OCI-LY1 (cell line): ENCODE measurements around the gene GTF2IRD2.
"Not testable (repeated sequence)": the region's sequence is repeated elsewhere in the genome, so short reads cannot be mapped to it uniquely, and the experiment has no call there.

ENCODE experiments used
- H2AFZ ChIP-seq: fragments of 200-600 bp; sonication (generic), shearing (Covaris generic); 2 replicates; pipeline ENCODE4 v1.6.0; 2014; ENCODE audit warnings: antibody characterized with exemption, mild to moderate bottlenecking, low read length
- H3F3A ChIP-seq: fragments of 200-600 bp; sonication (generic), shearing (Covaris generic); 2 replicates; pipeline ENCODE4 v1.6.0; 2014; ENCODE audit warnings: mild to moderate bottlenecking, antibody characterized with exemption, low read length, moderate library complexity; ENCODE audit not compliant: insufficient read depth
- H3K27ac ChIP-seq: fragments of 200-600 bp; sonication (generic); 2 replicates; pipeline ENCODE4 v1.5.1; 2014; ENCODE audit warnings: low read length, mixed run types, mild to moderate bottlenecking, low read depth; ENCODE audit not compliant: poor library complexity, severe bottlenecking
- H3K27me3 ChIP-seq: fragments of 200-600 bp; sonication (generic); 2 replicates; pipeline ENCODE4 v1.6.0; 2014; ENCODE audit warnings: antibody characterized with exemption, mild to moderate bottlenecking, low read length, moderate library complexity; ENCODE audit not compliant: insufficient read depth
- H3K36me3 ChIP-seq: fragments of 200-600 bp; sonication (generic); 2 replicates; pipeline ENCODE4 v1.6.1; 2014; ENCODE audit warnings: mild to moderate bottlenecking, antibody characterized with exemption, low read length, moderate library complexity, mixed read lengths; ENCODE audit not compliant: insufficient read depth
- H3K4me1 ChIP-seq: fragments of 200-600 bp; sonication (generic); 2 replicates; pipeline ENCODE4 v1.5.1; 2014; ENCODE audit warnings: mild to moderate bottlenecking, low read length, moderate library complexity; ENCODE audit not compliant: insufficient read depth, severe bottlenecking
- H3K4me2 ChIP-seq: fragments of 200-600 bp; sonication (generic), shearing (Covaris generic); 2 replicates; pipeline ENCODE4 v1.6.1; 2014; ENCODE audit warnings: low read length
- H3K4me3 ChIP-seq: fragments of 200-600 bp; sonication (generic); 2 replicates; pipeline ENCODE4 v1.5.1; 2014; ENCODE audit warnings: low read length, low read depth, mild to moderate bottlenecking, mixed read lengths; ENCODE audit not compliant: poor library complexity, severe bottlenecking
- H3K79me2 ChIP-seq: fragments of 200-600 bp; shearing (Covaris generic); 2 replicates; pipeline ENCODE4 v1.6.1; 2016; ENCODE audit warnings: mixed run types, low read length, mixed read lengths; ENCODE audit not compliant: insufficient read depth
- H3K9ac ChIP-seq: fragments of 200-600 bp; sonication (generic), shearing (Covaris generic); 2 replicates; pipeline ENCODE4 v1.6.1; 2014; ENCODE audit warnings: mild to moderate bottlenecking, low read length, mixed read lengths
- H3K9me2 ChIP-seq: fragments of 200-600 bp; sonication (generic), shearing (Covaris generic); 2 replicates; pipeline ENCODE4 v1.6.1; 2014; ENCODE audit warnings: low read depth, mild to moderate bottlenecking, low read length, mixed read lengths
- H3K9me3 ChIP-seq: fragments of 200-600 bp; shearing (Covaris generic); 2 replicates; pipeline ENCODE4 v1.6.1; 2014; ENCODE audit warnings: low read length, mixed read lengths
- H4K20me1 ChIP-seq: fragments of 200-600 bp; sonication (generic), shearing (Covaris generic); 2 replicates; pipeline ENCODE4 v1.6.0; 2016; ENCODE audit warnings: mild to moderate bottlenecking, low read length; ENCODE audit not compliant: insufficient read depth

Gene GTF2IRD2

GRCh38 chr7:74781746-74782145 lies 69.7 kb downstream of the GTF2IRD2 start:
- not testable (repeated sequence) for H4K20me1 ChIP-seq, H3K9me2 ChIP-seq, H3K27ac ChIP-seq, H3K9me3 ChIP-seq, H3K79me2 ChIP-seq, H3K36me3 ChIP-seq, H2AFZ ChIP-seq, H3F3A ChIP-seq, H3K4me1 ChIP-seq, H3K27me3 ChIP-seq, H3K4me3 ChIP-seq, H3K9ac ChIP-seq, H3K4me2 ChIP-seq

GRCh38 chr7:74779053-74779452 lies 72.4 kb downstream of the GTF2IRD2 start:
- not testable (repeated sequence) for H3K27ac ChIP-seq, H3K36me3 ChIP-seq

DNA sequence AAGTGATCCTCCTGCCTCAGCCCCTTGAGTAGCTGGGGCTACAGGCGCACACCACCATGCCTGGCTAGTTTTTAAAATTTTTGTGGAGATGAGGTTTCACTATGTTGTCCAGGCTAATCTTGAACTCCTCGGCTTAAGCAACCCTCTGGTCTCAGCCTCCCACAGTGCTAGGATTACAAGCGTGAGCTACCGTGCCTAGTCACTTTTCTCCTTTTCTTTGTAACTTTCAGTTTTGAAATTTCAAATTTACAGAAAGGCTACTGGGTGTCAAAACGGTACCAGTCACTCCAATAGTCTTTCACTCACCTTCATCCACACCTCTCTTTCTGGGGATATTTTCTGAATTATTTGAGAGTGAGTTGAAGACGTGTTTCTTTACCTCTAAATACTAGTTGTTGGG lies 76.3 kb downstream of the GTF2IRD2 start:
- H3K4me2 ChIP-seq, H3K4me3 ChIP-seq, H3K27ac ChIP-seq, H3K4me1 ChIP-seq, H3K9me3 ChIP-seq, H3K79me2 ChIP-seq, H3F3A ChIP-seq, H4K20me1 ChIP-seq, H2AFZ ChIP-seq, H3K36me3 ChIP-seq, H3K9me2 ChIP-seq, H3K9ac ChIP-seq, H3K27me3 ChIP-seq: not testable (repeated sequence)

More at GRCh38 chr7:74779053-74779452, 72.4 kb downstream of the GTF2IRD2 start:
- H3K9ac ChIP-seq, H3K9me3 ChIP-seq, H3K27me3 ChIP-seq, H3K4me1 ChIP-seq, H3K4me3 ChIP-seq, H4K20me1 ChIP-seq, H2AFZ ChIP-seq, H3K4me2 ChIP-seq, H3F3A ChIP-seq, H3K79me2 ChIP-seq, H3K9me2 ChIP-seq: not testable (repeated sequence)

GRCh38 chr7:74773760-74774750 lies 77.3 kb downstream of the GTF2IRD2 start, which contains the start of gene NCF1:
Gene NCF1, plus strand, starts transcription at chr7:74774011. Its CDS starts 21 bp downstream, at chr7:74774032.
- not testable (repeated sequence) for H2AFZ ChIP-seq, H3K9ac ChIP-seq, H3K9me3 ChIP-seq, H3K36me3 ChIP-seq, H3K27ac ChIP-seq, H4K20me1 ChIP-seq, H3K4me2 ChIP-seq, H3F3A ChIP-seq, H3K4me3 ChIP-seq, H3K79me2 ChIP-seq, H3K4me1 ChIP-seq, H3K27me3 ChIP-seq, H3K9me2 ChIP-seq

DNA sequence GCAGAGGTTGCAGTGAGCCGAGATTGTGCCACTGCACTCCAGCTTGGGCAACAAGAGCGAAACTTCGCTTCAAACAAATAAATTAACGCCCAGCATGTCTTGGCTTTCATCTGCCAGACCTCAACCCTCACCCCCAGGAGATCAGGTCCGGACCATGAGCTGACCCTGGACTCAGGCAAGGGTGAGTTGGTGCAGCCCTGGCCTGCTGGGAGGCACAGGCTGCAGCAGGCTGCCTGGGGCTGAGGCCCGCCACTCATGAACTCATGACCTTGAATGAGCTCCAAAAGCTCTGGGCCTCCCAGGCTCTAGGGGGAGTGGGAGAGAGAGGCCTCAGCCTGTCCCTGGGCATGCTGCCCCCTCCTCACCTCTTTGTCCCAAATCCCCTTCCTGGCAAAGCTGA lies 79.3 kb downstream of the GTF2IRD2 start:
- H4K20me1 ChIP-seq, H3K27me3 ChIP-seq, H3K36me3 ChIP-seq, H3K79me2 ChIP-seq, H3K4me2 ChIP-seq, H3K9ac ChIP-seq, H3K9me3 ChIP-seq, H3F3A ChIP-seq, H2AFZ ChIP-seq, H3K4me3 ChIP-seq, H3K9me2 ChIP-seq, H3K4me1 ChIP-seq: not testable (repeated sequence)
- peak overlapping the region; percentile 69 for H3K27ac ChIP-seq

DNA sequence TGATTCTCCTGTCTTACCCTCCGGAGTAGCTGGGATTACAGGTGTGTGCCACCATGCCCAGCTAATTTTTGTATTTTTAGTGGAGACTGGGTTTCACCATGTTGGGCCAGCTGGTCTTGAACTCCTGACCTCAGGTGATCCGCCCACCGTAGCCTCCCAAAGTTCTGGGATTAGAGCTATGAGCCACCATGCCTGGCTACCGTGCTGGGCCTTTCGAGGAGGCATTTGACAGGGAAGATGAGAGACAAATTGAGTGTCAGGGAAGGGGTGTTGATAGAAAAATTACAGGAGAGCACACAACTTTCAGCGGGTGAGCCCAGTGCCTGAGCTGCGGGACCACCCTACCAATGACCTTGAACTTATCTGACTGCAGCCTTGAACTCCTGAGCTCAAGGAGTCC lies 81.3 kb downstream of the GTF2IRD2 start:
- not testable (repeated sequence) for H3K79me2 ChIP-seq, H3K36me3 ChIP-seq, H3F3A ChIP-seq, H3K9me3 ChIP-seq, H3K27ac ChIP-seq, H3K9ac ChIP-seq, H3K27me3 ChIP-seq, H3K4me1 ChIP-seq, H2AFZ ChIP-seq, H3K9me2 ChIP-seq, H3K4me2 ChIP-seq, H4K20me1 ChIP-seq, H3K4me3 ChIP-seq

GRCh38 chr7:74766991-74767390 lies 84.4 kb downstream of the GTF2IRD2 start:
- not testable (repeated sequence) for H3K36me3 ChIP-seq, H3K4me3 ChIP-seq, H2AFZ ChIP-seq, H3K79me2 ChIP-seq, H3K4me2 ChIP-seq, H3K9ac ChIP-seq, H3F3A ChIP-seq, H3K9me2 ChIP-seq, H3K9me3 ChIP-seq, H4K20me1 ChIP-seq, H3K27me3 ChIP-seq
- peak overlapping the region; percentile 76 for H3K27ac ChIP-seq
- H3K4me1 ChIP-seq = peaks cover 12% of the 10 kb centered on the region
